Measurements from ENCODE around the gene FYN. TPM values are rescaled to one million over a fixed set of nuclear protein-coding genes. Genes with fewer than 3 reads are reported as not detected.

FYN gene
- total RNA-seq, 1 donor = 106 TPM

DNA sequence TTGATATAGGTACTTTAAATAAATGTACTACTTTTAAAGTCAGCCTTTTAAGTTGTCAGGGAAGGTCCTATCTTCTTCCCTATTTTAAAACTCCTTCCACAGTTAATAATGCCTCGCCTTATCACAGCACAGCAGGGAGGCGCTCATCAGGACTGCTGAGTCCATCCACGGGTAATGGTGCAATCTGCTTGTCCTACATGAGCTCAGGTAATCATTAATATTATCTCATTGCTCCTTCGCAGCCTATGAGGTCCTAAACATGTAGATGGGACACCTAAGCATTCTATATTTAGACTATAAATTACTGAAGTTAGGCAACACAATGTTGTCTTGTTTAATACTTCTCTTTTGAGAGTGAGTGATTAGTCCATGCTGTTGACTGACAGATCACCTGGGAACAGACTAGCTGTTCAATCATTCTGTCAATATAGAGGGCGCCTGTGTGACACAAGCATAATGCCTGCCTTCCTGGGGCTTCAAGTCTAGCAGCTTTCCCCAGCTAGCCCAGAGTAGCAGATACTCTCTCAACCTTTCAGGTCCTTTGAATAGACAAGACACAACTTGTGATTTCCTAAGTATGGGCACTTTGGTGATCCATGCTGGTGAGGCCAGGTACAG lies 91.0 kb downstream of the FYN start:
- no peak overlapping the region for H3K4me3 ChIP-seq (ENCODE audit: insufficient read depth, low read length)
- H4K20me1 ChIP-seq (ENCODE audit: insufficient read depth, low read length) = peaks cover 4% of the 10 kb centered on the region
- DNase-seq (ENCODE audit: insufficient read length, low spot score, missing footprints) = no peak
- TF ChIP-seq, protein P1, sequence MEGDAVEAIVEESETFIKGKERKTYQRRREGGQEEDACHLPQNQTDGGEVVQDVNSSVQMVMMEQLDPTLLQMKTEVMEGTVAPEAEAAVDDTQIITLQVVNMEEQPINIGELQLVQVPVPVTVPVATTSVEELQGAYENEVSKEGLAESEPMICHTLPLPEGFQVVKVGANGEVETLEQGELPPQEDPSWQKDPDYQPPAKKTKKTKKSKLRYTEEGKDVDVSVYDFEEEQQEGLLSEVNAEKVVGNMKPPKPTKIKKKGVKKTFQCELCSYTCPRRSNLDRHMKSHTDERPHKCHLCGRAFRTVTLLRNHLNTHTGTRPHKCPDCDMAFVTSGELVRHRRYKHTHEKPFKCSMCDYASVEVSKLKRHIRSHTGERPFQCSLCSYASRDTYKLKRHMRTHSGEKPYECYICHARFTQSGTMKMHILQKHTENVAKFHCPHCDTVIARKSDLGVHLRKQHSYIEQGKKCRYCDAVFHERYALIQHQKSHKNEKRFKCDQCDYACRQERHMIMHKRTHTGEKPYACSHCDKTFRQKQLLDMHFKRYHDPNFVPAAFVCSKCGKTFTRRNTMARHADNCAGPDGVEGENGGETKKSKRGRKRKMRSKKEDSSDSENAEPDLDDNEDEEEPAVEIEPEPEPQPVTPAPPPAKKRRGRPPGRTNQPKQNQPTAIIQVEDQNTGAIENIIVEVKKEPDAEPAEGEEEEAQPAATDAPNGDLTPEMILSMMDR (IDR thresholded peaks at IDR 0.05; ENCODE audit: extremely low read depth, low read depth, low read length) = no peak
- H2AFZ ChIP-seq (ENCODE audit: low read length) = no peak overlapping the region
- no peak overlapping the region for H3K4me2 ChIP-seq (ENCODE audit: insufficient read depth, low read length)
- peaks cover 54% of the 10 kb centered on the region for H3K79me2 ChIP-seq (ENCODE audit: insufficient read depth, low read length)
- H3K36me3 ChIP-seq (ENCODE audit: insufficient read depth, low read length) = no peaks in the 10 kb centered on the region
- no peak overlapping the region for H3K27ac ChIP-seq (ENCODE audit: low read depth, low read length)
- H3K27me3 ChIP-seq (ENCODE audit: insufficient read depth, low read length) = no peaks in the 10 kb centered on the region
- peaks cover 33% of the 10 kb centered on the region for H3K4me1 ChIP-seq (ENCODE audit: insufficient read depth, low read length)
- H3K9me3 ChIP-seq (ENCODE audit: low read depth, low read length) = no peaks in the 10 kb centered on the region

DNA sequence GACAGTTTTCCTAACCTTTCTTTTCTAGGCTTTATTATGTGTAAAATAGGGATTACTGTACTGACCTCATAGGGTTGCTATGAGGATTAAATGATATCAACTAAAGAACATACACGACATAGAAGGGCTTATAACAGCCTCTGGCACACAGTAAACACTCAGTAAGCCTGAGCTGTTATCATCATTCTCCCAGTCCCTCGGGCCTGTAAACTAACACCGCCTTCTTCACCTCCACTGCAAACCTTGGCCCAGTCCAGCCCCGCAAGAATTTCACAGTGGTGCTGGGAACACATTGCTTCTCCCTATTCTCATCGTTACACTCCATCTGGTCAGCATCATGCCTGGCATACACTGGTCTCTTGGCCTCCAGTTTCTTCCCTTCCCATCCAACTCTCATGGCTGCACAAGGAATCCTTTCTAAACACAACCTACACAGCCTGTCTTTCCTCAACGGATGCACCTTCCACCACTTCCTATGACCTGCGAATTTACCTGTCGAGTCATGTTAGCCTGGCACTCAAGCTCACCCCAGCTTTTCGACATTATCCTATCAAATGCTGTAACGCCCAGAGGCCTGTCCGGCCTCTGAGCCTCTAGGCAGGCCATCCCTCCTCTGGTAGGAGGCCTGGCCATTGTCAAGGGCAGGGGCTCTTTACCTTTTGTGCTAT lies 92.1 kb downstream of the FYN start:
- Histone ChIP-seq H3K36me3 (ENCODE audit: insufficient read depth, low read length) (no peaks in the 10 kb centered on the region), H3K4me3 (ENCODE audit: insufficient read depth, low read length) (no peak overlapping the region), H2AFZ (ENCODE audit: low read length) (no peak overlapping the region), H3K4me1 (ENCODE audit: insufficient read depth, low read length) (peaks cover 43% of the 10 kb centered on the region), H3K27ac (ENCODE audit: low read depth, low read length) (peak overlapping the region; percentile 67), H3K4me2 (ENCODE audit: insufficient read depth, low read length) (peak overlapping the region; percentile 38), H3K79me2 (ENCODE audit: insufficient read depth, low read length) (peaks cover 60% of the 10 kb centered on the region), H3K9me3 (ENCODE audit: low read depth, low read length) (no peaks in the 10 kb centered on the region), H3K27me3 (ENCODE audit: insufficient read depth, low read length) (no peaks in the 10 kb centered on the region), H4K20me1 (ENCODE audit: insufficient read depth, low read length) (peaks cover 4% of the 10 kb centered on the region)
- no peak for DNase-seq (ENCODE audit: insufficient read length, low spot score, missing footprints)
- TF ChIP-seq, protein P1 (IDR thresholded peaks at IDR 0.05; ENCODE audit: extremely low read depth, low read depth, low read length) = no peak

DNA sequence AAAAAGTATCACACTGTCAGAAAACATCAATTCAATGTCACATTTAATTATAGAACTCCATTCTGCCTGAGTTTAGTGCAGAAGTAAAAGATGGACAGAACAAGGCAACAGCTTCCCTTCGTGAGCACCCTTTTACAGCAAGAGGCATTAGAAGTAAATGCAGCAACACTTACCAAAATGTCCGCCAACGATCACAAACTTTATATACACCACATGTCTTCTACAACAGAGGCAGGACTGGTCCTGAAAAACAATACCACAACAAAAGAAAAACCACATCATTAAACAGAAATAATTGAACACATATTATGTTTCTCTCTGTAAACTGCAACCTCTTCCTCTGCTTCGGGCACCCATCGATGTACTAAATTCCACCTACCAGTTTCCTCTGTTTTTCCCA lies 92.9 kb downstream of the FYN start:
- no peaks in the 10 kb centered on the region for H3K9me3 ChIP-seq (ENCODE audit: low read depth, low read length)
- H3K4me2 ChIP-seq (ENCODE audit: insufficient read depth, low read length) = peak overlapping the region; percentile 38
- TF ChIP-seq, protein P1 (IDR thresholded peaks at IDR 0.05; ENCODE audit: extremely low read depth, low read depth, low read length) = no peak
- no peak overlapping the region for H2AFZ ChIP-seq (ENCODE audit: low read length)
- H3K27me3 ChIP-seq (ENCODE audit: insufficient read depth, low read length) = no peaks in the 10 kb centered on the region
- H3K36me3 ChIP-seq (ENCODE audit: insufficient read depth, low read length) = no peaks in the 10 kb centered on the region
- H3K4me3 ChIP-seq (ENCODE audit: insufficient read depth, low read length) = no peak overlapping the region
- H4K20me1 ChIP-seq (ENCODE audit: insufficient read depth, low read length) = peaks cover 4% of the 10 kb centered on the region
- no peak for DNase-seq (ENCODE audit: insufficient read length, low spot score, missing footprints)
- H3K27ac ChIP-seq (ENCODE audit: low read depth, low read length) = peak overlapping the region; percentile 67
- peaks cover 66% of the 10 kb centered on the region for H3K79me2 ChIP-seq (ENCODE audit: insufficient read depth, low read length)
- peaks cover 46% of the 10 kb centered on the region for H3K4me1 ChIP-seq (ENCODE audit: insufficient read depth, low read length)

DNA sequence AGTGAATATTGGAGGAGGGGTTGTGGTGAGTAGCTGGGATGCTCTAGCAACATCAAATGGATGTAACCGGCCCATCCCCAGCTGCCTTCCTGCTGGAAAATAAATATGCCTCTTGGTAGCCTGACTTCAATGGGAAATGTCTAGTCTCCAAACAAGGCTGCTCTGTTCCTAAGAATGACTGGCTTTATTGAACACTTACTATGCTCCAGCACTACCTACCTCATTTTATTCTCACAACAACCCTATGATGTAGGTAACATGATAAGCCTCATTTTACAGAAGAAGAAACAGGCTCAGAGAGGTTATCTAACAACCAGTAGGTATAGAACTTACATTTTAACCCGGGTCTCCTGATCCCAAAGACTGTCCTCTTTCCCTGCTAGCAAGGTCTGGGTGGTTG lies 93.6 kb downstream of the FYN start:
- Histone ChIP-seq H3K27me3 (ENCODE audit: insufficient read depth, low read length) (no peaks in the 10 kb centered on the region), H3K4me1 (ENCODE audit: insufficient read depth, low read length) (peaks cover 41% of the 10 kb centered on the region), H3K27ac (ENCODE audit: low read depth, low read length) (no peak overlapping the region), H3K79me2 (ENCODE audit: insufficient read depth, low read length) (peaks cover 59% of the 10 kb centered on the region), H4K20me1 (ENCODE audit: insufficient read depth, low read length) (peaks cover 4% of the 10 kb centered on the region), H3K4me3 (ENCODE audit: insufficient read depth, low read length) (no peak overlapping the region), H2AFZ (ENCODE audit: low read length) (no peak overlapping the region), H3K4me2 (ENCODE audit: insufficient read depth, low read length) (no peak overlapping the region), H3K9me3 (ENCODE audit: low read depth, low read length) (no peaks in the 10 kb centered on the region), H3K36me3 (ENCODE audit: insufficient read depth, low read length) (no peaks in the 10 kb centered on the region)
- no peak for DNase-seq (ENCODE audit: insufficient read length, low spot score, missing footprints)
- TF ChIP-seq, protein P1 (IDR thresholded peaks at IDR 0.05; ENCODE audit: extremely low read depth, low read depth, low read length) = no peak
